Hematopoietic multipotent progenitor cell treated with erythropoietin and hydrocortisone succinate and interleukin-3 and kit ligand, for 8 days (in vitro differentiated cells): ENCODE results near the gene HYAL3.
"Not testable (repeated sequence)": the region's sequence is repeated elsewhere in the genome, so short reads cannot be mapped to it uniquely, and the experiment has no call there.

ENCODE experiments used
- DNase-seq: peaks from one replicate; pipeline ENCODE4 v3.0.0-alpha.2; 2015

The HYAL3 gene

DNA sequence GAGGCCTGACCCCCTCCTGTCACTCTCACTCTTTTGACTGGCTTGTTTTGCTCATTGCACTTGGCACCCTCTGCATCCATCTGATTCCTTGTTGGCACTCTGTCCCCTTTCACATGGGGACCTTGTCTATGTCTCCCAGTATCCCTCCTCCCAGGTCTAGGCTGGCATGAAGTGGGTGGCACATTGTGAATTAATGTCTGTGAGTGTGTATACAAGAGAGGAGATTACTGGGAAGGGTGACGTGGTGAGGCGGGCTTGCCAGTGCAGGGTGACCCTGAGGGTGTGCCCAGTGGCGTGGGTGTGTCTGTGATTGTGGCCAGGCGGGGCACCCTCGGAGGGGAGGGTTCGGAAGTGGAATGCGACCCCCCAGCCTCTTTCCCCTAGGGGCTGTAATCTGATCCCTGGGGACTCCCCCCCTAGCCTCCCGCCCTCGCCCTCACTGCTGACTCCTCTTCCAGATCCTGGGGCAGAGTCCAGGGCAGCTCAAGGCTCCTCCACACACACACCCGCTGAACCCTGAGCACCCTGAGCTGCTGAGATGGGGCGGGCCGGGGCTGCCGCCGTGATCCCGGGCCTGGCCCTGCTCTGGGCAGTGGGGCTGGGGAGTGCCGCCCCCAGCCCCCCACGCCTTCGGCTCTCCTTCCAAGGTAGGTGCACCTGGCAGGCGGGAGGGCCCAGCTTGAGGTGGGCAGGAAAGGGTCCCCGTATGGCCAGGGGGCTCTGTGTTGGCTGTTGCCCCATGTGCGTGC, 30.3 kb downstream of the HYAL3 start, which contains the start of gene SEMA3B:
Gene SEMA3B (plus strand): TSS at position 445 of the 749 bp plus-strand sequence. CDS start 94 bp downstream, at position 539.
- peak; percentile 14 for DNase-seq

DNA sequence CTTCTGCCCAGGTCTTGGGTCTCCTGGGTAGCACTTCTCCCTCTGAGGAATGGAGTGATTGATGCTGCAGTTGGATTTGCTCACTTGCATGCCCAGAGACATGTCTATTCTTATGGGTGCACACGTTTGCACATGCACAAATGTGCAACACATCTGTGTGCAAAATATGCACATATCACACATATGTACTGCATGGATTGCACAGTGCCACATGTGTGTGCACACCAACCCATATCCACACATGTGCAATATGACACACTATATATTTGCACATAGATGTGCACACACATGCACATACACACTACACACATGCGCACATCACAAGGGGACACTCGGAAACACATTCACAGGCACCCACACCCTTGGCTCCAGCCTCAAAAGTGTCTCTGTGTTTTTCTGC, 30.9 kb downstream of the HYAL3 start:
- DNase-seq: no peak

DNA sequence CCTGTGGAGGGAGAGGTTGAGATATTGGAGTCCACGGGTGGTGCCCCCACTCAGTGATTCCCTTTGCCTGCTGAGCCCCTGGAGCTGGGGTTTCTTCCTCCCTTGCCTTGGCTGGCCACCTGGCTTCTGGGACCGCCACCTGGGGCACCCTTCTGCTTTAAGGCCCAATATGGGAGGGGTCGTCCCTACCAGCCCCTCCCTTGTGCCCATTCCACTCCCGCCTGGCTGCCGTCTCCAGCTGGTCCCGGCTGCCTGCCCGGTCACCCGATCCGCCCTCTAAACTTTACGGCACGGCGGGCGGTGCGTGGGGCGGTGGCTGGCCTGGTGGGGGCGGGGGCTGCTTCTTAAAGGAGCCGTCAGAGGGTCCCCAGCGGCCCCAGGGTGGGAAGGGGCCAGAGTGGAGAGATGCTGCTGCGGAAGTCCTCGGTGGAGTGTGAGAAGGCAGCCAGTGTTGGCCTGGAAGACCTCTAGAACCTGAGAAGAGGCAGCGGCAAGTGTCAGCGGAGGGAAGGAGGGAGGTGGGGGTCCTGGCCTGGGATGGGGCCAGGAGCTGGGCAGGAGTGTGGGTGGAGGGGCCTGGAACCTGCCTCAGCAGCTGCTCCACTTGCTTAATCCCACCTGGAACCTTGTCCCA, 31.8 kb downstream of the HYAL3 start:
- no peak for DNase-seq

DNA sequence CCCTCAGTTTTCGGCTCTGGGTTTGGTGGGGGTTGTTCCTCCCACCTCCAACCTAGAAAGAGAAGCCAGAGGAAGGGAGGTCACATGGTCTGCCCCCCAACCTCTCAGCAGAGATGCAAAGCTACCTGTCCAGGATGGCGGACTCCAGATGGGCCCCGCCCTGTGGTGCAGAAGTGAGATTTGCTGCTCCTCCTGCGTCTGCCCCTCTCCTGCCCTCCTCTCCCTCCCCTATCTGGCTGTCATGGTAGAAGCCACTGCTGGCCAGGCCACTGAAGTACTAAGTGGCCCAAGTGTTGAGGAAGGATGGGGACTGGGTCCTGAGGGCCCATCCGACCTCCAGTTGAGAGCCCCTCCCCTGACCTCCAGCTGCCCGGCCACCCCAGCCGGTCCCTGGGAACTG, 32.4 kb downstream of the HYAL3 start:
- DNase-seq: no peak

DNA sequence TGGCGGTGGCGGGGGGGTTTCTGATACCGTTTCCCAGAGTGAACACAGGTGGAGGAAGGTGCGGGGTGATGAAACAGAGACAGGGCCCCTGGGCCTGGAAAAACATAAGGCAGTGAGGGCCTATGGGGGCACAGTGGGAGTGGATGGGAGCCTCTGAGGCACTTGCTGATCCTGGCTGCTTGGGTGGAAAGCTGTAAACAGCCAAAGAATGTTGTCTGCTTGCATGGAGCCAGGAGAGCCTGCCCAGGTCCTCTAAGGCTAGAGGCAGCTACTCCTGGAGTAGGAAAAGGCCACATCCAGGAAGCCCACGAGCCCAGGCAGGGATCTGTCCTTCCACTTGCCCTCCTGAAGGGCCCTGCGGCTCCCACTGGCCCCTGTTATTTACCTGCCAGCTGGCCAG, 33.2 kb downstream of the HYAL3 start:
- no peak for DNase-seq

DNA sequence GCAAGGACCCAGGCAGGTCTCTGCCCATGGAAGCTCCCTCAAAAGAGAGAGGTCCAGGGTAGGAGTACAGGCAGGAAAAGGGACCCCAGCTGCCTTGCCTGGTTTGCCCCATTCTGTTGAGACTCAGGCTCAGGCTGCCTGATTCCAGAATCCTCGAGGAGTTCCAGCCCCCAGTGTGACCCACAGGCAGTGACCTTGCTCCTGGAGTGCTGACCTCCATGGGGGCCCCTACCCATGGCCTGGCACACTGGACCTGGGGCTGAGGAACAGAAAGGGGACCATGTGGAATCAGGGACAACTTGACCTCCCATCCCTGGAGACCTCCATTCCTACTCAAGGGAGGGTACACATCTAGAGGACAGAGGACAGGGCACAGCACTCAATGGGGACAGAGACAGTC, 33.6 kb downstream of the HYAL3 start:
- DNase-seq: no peak

DNA sequence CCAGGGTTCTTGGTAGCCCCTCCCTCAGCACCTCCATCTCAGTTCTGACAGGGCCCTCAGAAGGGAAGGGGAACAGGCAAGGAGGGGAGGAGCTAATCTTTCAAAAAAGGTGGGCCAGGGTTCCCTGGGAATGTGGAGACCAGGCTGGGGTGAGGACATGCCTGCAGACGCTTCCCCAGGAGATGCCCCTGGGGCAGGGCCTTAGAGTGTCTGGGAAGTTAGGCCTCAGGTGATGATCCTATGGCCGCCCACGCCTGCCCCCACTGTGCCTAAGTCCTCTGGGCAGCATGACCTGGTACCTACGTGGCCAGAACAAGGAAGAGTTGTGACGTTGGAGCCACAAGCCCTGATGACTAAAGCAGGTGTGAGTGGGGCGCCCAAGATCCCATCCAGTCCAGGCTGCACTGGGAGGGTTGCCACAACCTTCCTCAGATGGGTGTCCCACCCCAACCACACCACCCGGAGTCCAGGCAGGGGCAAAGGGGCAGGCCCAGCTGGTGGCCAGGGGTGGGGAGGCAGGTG, 34.2 kb downstream of the HYAL3 start:
- no peak for DNase-seq

DNA sequence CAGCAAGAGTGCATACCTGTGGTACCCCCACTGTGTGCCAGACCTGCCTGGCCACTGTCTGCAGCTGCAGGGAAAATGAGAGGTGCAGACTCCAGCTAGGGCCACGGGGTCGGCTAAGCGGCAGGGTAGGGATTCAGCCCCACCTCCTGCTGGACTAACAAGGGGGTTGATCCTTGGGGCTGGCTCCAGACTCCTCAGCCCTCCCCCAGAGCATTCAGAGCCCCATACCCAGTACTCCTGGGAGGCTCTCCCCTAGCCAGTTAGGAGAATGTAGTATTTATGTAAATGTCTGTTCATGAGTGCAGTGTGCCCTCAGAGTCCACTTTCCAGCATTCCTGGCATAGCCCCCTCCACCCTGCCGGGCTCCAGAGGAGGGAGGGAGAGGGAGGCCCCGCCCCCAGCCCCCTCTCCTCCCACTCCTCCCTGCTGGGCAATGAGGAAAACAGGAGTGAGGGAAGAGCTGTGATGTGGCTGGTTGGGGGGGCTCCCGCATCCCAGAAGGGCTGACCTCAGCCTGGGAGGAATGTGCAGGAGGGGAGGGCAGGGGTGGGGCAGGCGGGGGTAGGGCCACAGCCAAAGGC, 34.7 kb downstream of the HYAL3 start:
- DNase-seq: no peak

DNA sequence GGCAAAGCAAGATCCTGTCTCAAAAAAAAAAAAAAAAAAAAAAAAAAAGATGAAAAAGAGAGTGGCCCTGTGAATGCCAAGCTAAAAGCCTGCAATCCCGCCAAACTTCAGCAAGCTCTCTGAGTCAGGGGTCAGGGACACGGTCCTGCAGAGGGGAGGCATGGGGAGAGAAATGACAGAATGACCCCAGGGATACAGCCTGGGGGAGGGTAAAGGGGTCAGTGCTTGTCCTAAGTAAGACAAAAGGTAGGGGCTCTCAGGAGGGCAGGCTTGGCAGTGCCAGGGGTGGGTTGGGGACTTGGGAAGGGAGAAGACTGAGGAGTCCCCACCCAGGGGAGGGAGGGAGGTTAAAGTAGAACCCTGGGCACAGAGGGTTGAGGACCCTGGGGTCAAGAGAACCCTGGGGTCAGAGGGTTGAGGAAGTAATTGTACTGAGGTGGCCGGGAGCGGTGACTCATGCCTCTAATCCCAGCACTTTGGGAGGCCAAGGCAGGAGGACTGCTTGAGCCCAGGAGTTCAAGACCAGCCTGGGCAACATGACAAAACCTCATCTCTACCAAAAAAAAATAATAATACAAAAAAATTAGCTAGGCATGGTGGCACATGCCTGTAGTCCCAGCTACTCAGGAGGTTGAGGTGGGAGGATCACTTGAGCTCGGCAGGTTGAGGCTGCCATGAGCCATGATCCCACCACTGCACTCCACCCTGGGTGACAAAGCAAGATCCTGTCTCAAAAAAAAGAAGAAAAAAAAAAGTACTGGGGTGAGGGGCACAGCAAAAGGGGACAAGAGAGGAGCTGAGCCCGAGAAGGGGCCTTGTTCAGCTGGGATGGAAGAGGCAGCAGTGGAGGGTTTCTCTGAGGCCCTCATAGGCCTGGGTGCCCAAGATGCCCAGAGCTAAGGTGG, 35.5 kb downstream of the HYAL3 start:
- no peak for DNase-seq

DNA sequence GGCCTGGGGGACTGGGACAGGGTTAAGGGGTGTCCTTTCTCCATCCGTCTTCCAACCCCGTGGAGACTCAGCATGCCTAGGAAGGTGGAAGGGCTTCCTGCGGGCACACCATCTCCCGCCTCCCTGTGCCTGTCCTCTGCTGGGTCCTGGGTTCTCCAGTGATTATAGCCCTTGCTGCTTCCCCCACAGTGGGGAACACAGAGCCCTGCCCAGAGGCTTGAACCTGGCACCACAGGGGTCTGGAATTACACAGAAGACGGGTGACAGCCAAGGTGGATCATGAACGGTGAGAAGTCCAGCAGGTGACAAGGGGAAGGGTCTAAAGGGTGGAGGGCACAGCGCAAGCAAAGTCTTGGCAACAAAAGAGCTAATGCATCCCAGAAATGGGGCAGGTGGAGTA, 36.4 kb downstream of the HYAL3 start:
- no peak for DNase-seq

DNA sequence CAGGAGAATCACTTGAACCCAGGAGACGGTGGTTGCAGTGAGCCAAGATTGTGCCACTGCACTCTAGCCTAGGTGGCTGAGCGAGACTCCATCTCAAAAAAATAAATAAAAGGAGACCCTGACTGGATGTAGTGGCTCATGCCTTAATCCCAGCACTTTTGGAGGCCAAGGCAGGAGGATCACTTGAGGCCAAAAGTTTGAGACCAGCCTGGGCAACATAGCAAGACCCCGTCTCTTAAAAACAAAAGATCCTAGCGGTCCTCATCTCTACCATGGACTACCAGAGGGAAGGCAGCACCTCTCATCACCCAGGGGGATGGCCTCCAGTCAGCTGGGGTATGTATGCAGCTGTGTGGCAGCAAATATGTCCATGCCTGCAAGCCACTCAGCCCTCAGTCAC, 37.0 kb downstream of the HYAL3 start:
- DNase-seq: not testable (repeated sequence)

DNA sequence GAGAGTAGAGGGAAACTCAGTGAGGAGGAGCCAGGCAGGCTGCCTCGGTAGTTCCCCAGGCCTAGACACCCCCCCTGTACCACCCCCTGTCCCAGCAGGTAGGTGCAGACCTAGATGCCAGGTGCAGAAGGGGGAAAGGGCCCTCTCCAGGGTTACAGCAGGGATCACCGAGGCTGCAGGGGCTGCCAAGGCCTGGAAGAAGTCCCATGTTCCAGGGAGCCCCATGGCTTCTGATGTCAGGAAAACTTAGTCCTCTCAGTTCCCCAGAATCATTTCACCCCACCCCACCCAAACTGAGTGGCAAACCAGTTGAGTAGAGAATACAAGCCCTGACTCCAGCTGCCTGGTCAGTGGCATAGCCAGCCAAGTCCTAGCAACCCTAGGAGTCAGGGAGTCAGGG, 37.7 kb downstream of the HYAL3 start:
- DNase-seq: no peak

DNA sequence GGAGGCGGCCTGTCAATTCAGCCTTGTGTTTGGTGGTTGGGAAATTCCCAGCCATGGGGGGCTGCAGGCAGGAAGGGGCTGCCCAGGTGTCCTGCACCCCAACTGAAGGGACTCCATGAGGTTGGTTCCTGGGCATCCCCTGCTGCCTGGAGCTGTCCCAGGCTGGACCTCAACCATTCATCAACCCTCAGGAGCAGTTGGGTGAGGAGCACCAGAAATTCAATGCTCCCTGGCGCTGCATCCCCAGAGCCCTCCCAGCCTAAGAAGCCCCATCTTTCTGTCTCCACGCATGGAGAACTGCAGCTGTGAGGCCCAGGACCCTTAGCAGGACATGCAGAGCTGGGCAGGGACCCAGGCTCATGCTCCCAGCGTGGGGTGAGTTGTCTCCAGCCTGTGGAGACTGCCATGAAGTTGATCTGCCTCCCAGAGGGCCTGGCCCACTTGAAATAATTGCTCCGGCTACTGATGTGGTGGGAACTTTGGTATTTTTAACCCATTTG, 38.2 kb downstream of the HYAL3 start:
- DNase-seq: no peak

DNA sequence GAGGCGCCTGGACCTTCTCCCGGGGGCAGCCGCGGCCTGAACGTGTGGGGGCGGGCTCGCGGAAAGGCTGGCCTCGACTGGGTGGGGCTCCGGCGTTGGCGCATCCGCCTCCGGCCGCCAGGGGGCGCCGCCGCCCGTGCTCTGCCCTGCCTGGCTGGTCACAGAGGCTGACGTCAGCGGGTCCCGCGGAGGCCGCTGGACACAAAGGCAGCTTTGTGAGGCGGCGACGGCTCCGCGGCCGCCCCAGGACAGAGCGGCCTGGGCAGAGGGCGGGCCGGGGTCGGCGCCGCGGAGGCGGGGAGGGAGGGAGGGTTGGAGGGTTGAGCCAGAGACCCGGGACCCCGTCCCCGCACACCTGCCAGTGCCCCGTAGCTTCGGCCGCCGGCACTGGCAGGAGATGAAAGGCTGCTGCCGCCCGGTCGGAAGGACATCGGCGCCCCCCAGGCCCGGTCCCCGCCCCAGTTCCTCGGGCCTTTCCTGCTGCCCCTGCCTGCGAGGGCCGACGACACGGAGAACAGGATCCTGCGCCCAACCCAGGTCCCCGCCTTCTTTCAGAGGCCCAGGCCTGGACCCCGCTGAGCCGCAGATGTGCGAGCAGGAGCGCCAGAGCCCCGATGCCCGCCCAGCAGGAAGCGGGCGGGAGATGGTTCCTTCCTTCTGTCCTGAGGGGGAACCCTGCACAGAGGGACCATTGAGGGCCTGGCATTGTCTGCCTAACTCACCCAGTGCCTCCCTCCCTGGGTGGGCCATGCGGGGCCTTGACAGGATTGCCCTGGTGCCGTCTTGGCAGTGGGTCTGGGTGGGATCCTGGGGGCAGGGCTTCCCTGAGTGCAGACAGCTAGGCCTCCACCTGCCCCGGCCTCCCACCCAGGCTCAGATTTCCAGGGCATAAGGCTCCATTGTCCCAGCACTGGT, 38.9 kb downstream of the HYAL3 start:
- DNase-seq: peak; percentile 79

DNA sequence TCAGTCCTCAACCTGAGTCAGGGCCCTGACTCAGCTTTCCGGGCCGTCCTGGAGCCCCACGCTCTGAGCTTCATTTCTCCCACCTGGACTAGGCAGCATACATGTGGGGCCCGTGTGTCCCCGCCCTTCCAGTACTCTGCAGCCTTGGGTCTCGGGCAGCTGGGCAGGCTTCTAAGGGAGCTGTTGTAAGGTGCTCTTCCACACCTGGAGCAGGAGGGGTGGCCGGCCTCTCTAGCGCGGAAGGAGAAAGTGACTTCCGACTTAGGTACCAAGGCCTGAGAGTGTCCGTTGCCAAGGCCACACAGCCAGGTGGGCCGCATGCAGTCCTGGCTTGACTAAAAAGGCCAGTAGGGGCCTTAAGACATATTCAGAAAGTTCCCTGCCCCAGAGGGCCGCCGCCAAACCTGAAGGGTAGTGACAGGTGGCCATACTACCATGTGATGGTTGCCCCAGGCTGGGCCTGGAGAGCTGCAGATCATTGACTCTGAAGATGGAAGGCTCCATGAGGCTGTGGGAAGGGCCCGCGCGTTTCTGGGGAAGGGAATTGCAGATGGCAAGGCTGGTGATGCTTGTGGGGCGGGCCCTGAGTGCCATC, 39.7 kb downstream of the HYAL3 start:
- no peak for DNase-seq

DNA sequence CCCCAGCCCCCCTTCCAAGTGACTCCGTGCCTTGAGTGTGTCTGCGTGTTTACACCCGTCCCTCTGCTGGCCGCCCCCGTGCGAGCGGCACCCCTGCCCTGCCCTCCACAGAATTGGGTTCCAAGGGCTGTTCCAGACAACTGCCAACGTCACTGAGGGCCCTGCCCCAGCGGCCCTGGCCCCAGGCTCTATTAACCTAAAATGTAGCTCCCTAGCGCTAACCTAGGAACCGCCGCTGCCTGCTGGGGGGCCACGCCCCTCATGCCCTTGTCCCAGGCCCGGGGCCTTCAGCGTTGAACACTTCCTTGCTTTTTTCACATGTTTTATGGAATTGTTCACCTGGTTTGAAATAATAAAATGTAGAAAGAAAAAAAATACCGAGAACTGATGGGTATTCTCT, 40.2 kb downstream of the HYAL3 start:
- DNase-seq: no peak

DNA sequence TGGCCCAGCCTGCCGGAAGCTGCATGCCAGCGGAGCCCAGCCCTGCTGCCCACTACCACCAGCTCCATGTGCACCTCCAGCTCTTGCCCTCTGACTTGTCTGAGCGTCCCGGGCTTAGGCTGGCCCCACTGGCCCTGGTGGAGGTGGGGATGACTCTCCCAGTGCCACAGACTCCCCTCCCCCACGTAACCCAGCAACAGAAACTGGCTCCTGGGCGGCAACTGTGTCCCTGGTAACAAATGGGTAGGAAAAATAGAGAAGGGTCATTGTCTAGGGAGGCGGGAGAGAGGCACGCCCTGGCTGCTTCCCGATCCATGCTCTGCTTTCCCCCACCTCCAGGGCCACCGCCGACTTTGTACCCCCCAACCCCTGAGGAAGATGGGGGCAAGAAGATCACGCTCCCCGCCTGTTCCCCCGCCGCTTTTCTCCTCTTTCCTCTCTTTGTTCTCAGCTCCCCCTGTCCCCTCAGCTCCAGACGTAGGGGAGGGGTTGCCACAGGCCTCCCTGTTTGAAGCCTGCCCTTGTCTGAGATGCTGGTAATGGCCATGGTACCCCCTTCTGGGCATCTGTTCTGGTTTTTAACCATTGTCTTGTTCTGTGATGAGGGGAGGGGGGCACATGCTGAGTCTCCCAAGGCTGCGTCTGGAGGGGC, 41.0 kb downstream of the HYAL3 start:
- no peak for DNase-seq

DNA sequence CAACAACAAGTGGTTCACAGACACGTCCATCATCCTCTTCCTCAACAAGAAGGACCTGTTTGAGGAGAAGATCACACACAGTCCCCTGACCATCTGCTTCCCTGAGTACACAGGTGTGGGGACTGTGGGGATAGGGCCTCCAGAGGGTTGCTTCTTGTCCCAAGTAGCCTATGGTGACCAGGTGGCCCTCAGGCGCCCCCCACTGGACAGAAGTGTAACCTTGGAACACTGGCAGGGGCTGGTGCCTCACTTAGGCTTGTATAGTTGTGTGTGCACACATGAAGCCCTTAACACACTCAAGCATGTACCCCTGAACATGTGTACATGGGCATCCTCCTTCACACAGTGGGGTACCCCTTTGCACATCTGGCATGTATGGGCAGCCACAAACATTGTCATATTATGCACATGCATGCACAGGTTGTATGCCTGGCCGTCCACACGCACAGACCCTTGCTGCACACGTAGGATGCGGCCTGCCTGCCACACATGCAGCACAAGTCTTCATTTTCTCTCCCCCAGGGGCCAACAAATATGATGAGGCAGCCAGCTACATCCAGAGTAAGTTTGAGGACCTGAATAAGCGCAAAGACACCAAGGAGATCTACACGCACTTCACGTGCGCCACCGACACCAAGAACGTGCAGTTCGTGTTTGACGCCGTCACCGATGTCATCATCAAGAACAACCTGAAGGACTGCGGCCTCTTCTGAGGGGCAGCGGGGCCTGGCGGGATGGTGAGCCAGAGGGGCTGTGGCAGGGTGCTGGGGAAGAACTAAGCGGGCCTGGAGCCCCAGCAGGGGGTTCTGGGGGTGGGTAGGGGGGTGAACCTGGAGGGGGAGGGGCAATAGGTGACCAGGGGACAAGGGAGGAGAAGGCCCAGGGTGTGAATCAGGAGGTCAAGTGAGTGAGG, 42.0 kb downstream of the HYAL3 start:
- peak; percentile 52 for DNase-seq

DNA sequence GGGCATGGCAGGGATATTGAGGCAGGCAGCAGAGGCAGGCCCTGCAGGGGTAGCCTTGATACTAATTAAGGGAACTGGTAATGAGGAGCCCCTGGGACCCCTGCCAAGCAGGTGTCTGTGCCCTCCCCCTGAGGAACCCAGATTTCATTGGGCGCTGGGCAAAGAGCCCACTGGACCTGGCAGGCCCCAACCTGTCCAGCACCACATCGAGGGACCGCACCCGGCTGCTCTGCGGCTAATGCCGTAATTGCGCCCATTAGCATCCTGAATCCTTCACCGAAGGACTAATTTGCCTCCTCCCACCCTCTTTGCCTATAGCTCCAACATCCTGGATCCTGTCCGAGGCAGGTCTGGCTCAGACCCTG, 44.0 kb downstream of the HYAL3 start:
- DNase-seq: no peak
